SH-SY5Y (cell line): ENCODE data around the gene EFCAB8.

Experiments used
- GATA2 ChIP-seq: IDR thresholded peaks from 2 replicates; pipeline ENCODE4 v1.6.1; 2011; ENCODE audit warnings: mild to moderate bottlenecking, low read depth, low read length
- GATA3 ChIP-seq: IDR thresholded peaks from 2 replicates; pipeline ENCODE4 v1.6.1; 2011; ENCODE audit warnings: low read depth, mild to moderate bottlenecking, low read length, moderate library complexity

DNA sequence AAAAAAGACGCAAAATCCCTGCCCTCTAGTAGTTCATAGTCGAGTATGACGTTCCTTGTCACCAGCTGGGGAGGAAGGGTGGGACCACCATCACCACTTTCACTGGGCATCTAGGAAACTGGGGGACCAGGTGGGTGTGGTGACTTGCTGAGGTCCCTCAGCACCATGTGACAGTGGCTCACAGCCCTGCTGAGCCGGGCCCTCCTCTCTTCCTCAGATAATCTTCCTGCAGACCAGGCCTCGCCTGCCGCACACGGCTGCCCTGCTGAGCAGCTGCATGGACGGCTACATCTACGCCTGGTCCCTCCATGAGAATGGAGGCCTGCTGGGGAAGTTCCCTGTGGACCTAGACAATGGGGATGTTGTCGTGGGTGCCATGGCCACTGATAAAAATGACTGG is 71.5 kb downstream of the EFCAB8 start:
- TF ChIP-seq GATA2 = no peak
- no peak for TF ChIP-seq GATA3
